GM19328 (cell line): ENCODE measurements around the gene CFAP69.
"Not testable (repeated sequence)": the region's sequence is repeated elsewhere in the genome, so short reads cannot be mapped to it uniquely, and the experiment has no call there.

Experiments used
- ATAC-seq: cut with Tn5 transposase; IDR thresholded peaks from one replicate; pipeline ENCODE4 v1.9.1; 2021; ENCODE audit warnings: mild to moderate bottlenecking, moderate library complexity; ENCODE audit not compliant: unreplicated experiment

Gene CFAP69

DNA sequence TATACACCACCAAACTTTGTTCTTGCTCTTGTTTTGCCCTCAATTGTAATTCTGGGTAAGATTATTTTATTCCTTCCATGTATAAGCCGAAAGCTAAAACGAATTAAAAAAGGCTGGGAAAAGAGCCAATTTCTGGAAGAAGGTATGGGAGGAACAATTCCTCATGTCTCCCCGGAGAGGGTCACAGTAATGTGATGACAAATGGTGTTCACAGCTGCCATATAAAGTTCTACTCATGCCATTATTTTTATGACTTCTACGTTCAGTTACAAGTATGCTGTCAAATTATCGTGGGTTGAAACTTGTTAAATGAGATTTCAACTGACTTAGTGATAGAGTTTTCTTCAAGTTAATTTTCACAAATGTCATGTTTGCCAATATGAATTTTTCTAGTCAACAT, 12.5 kb upstream of the CFAP69 start:
- no peak for ATAC-seq

DNA sequence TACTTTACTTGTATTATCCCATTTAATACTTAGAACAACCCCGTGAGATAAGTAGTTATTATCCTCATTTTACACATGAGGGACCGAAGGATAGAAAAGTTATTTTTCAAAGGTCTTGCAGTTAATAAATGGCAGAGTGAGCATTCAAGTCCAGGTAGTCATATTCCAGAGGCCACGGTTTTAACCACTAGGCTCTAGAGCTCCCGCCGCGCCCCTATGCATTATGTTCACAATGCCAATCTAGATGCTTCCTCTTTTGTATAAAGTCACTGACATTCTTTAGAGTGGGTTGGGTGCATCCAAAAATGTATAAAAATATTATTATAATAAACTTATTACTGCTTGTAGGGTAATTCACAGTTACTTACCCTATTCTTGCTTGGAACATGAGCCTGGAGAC, 11.4 kb upstream of the CFAP69 start:
- no peak for ATAC-seq

DNA sequence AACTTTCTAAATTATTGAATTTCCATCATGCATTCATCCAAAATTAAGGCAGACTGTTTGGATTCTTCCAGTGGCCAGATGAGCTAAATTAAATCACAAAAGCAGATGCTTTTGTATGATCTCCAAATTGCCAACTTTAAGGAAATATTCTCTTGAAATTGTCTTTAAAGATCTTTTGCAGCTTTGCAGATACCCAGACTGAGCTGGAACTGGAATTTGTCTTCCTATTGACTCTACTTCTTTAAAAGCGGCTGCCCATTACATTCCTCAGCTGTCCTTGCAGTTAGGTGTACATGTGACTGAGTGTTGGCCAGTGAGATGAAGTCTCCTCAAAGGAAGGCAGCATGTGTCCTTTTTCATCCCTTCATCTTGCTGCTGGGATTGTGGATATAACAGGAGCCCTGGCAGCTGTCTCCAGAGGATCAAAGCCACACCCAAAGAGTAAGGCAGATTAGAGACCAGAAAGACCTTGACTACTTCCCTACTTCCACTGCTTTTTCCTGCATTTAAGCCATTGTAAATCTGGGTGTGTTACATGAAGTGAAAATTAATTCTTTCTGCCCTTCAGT, 8.2 kb upstream of the CFAP69 start:
- no peak for ATAC-seq

DNA sequence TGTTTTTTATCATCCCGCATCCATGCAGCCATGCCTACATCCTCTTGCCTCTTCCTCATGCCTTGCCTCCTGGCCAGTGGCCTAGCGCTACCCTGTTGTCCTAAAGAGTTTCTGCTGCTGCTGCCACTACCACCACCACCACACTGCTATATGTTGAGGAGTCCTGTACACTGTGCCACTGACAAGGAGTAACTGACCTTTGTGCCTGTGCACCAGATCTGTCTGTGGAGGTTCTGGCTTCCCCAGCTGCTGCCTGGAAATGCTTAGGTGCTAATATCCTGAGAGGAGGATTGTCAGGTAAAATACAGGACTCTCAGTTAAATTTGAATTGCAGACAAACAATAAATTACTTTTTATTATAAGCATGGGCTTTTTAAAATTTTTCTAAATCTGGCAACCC, 7.0 kb upstream of the CFAP69 start:
- ATAC-seq: no peak

DNA sequence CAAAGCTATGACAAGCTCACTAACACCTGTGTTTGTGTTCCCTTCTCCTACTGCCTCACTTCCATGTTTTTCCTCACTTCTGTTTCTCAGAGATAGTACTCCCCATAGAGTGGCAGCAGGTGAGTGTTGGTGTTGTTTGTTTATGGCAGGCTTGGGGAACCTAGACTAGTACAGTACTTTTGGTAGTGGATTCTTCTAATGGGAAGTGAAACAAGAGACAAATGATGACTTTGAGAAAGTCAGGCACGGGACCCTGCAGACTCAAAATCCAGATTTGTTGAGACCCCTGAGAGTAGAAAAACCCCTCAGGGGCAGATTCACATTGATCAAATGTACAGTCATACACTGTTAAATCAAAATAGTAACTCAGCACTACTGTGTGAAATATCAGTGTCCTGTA, 6.4 kb upstream of the CFAP69 start:
- ATAC-seq: no peak

DNA sequence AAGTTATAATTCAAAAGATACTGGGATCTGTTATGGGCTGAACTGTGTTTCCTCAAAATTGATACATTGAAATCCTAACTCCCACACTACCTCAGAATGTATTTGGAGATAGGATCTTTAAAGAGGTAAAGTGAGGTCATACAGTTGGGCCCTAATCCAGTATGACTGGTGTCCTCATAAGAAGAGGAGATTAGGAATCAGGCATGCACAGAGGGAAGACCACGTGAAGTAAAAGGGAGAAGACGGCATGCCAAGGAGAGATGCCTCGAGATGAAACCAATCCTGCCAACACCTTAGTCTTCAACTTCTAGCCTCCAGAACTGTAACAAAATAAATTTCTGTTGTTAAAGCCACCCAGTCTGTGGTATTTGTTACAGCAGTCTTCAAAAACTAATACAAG, 5.9 kb upstream of the CFAP69 start:
- ATAC-seq: no peak

DNA sequence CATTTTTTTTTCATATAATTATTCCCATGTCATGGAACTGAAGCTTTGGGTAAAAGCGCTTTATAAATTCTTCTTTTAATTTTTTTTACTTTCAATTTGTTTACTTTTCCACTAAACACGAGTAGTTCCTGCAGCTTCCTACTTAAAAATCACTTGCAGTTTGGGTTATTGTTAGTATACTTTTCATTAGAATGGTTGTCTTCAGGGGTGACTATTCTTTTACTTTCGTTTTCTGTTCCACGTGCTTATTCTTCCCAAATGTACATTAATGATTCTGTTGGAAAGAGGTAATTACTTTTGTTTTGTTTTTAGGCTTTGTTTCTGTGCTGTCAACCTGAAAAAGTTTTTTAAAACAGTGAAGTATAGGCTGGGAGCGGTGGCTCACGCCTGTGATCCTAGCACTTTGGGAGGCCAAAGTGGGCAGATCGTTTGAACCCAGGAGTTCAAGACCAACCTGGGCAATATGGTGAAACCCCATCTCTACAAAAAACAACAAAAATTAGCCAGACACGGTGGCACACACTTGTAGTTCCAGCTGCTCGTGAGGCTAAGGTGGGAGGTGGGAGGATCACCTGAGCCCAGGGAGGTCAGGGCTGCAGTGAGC, 5.2 kb upstream of the CFAP69 start:
- ATAC-seq: no peak

DNA sequence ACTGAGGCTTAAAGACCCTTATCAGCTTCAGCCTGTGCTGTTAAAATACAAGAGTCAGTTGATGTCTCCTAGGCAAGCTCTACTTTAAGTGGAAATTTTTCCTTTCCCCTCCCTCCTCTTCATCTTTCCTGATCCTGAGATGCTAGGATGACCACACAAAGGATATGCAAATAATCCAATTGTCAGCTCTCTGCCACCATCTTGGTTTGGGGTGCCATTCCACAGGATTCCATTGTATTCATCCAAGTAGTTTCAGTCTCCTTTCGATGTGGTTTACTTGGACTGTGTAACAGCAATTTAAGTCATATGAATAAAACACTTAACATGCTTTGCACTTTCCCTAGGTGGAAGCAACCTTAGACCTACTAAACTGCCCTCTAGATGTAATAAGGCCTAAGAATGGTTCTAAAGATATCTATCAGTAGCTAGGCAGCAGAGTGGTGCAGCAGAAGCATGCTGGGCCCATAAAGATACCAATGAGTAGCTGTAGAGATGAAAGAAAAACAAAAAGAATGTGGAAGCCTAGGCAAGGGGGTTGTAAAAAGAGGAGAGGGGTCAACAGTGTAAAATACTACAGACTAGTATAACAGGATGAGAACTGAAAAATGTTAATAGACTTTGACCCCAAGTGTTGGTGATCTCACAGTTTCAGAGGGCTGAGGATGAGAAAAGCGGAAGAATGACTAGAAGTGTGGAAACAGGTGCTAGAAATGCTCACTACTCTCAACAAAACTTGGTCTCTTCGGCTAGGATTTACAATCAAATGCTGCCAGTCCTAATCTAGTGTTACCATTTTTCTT, 2.4 kb upstream of the CFAP69 start:
- ATAC-seq: no peak

DNA sequence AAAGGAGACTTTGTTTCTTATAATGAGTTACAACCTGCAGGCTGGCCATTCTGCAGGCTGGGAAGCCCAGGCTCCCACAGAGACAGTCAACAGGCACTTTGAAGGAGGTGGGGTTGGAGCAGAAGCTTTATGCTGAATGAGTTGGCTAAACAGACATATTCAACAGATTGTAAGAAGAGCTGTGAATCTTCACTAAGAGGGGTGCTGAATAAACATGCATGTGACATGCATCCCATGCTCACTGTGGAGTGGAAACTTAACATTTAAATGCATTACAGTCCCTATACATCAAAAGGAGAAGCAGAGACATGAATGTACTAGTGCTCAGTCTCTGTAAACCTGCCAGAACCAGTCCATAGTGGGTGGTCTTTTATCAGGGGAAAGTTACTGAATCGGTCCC, 1.4 kb upstream of the CFAP69 start:
- no peak for ATAC-seq

DNA sequence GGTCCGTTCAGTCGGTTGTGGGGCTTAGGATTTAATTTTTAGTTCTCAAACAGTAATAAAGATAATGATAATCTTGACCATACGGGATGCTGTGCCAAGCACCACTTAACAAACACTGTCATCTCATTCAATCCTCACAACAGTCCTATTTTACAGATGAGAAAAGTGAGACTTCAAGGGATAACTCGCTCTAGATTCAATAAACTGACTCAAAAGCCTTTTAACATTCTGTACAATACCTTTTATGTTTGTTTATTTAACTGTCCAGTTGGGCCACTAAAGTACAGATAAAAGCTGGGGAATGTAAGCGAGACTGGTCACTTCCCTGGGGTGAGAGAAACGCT, 437 bp upstream of the CFAP69 start:
- ATAC-seq: peak; percentile 25

DNA sequence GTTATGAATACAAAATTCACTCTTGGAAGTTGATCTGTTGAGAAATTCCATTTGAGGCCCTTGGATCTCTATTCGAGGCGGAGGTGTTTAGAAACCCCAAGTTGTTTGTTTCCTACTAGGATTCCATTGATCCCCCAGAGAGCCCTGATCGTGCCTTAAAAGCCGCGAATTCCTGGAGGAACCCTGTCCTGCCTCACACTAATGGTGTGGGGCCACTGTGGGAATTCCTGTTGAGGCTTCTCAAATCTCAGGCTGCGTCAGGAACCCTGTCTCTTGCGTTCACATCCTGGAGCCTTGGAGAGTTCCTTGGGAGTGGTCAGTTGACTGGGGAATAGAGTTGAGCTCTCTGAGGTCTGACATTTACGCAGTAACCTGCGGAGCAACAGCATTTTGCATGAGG, 1.2 kb downstream of the CFAP69 start:
- no peak for ATAC-seq

DNA sequence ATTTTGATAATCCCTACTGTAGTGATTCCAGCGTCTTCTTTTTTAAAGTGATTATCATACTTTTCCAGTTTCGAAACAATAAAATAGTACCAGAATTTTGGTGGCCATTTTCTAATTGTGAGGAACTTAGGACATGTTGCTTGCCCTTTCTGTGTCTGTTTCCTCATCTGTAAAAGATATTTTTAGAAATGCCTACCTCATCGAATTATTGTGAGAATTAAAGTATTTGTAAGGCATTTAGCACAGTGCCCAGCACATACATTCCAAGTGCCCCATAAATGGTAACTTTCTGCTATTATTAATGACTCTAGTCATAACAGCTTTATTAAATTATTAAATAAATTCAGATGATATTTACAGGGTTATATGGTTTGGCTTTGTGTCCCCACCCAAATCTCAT, 3.7 kb downstream of the CFAP69 start:
- no peak for ATAC-seq

DNA sequence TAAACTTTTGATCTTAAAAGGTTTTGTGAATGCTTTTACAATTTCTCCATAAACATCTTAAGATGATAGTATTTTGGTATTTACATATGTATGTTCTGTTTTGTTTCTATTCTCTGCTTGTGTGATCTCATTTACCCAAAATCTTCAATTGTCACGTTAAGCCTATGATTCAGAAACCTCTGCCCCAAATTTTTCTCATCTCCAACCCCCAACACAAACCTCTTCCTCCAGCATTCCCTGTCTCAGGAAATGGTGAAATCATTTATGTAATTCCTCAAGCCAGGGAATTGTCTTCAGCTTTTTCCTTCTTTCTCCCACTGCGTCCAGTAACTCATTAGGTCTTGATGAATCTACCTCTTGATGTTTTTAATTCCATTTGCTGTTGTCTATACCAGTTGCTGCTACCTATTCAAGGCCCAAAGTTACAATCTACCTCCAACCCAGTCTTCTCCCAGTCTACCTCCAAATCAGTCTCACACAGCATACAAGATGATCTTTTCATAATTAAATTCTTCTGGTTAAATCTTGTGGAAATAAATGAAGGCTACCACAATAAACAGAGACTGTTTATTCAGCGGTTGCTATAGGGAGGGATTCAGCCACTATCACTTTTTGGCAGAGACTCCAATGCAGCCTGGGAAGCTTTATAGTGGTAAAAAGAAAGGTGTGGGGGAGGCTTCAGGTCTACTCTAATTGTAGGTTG, 5.8 kb downstream of the CFAP69 start:
- ATAC-seq: no peak

DNA sequence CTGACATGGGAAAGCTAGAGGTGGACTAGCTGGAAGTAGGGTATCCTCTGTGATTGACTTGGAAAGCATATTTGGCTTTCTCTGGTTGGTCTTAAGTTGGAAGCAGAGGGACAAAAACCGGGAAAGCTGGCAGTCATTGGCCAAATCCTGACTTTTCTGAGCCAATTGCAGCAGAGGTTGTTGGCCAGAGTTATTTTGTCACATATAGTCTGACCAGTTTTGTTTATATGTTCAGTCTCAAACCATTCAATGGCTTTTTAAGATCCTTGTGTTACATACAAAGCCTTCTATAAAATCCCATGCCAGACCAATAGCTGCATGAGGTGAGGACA, 6.3 kb downstream of the CFAP69 start:
- no peak for ATAC-seq

DNA sequence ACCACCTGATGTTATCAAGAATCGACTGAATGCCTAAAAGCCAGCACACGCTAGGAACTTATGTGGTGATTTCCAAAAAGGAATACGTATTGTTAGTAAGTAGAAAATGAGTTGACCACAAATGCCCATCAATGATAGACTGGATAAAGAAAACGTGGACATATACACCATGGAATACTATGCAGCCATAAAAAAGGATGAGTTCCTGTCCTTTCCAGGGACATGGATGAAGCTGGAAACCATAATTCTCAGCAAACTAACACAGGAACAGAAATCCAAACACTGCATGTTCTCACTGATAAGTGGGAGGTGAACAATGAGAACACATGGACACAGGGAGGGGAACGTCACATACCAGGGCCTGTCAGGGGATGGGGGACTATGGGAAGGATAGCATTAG, 11.0 kb downstream of the CFAP69 start:
- not testable (repeated sequence) for ATAC-seq

DNA sequence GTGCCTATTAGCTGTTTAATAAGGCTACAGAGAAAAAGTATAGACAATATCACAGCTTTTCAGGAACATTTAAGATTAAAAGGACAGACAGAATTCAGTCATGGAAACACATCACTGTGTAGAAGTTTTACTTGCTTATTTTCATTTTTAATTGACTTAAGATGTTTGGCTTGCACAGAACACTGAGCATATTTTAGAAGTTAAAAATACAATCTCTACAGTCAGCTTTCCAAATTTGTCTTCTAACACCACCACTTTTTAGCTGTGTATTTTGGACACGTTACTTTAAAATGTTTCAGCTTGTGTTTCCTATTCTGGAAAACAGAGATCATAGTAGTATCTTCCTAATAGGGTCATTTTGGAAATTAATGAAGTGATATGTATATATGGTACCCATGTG, 11.8 kb downstream of the CFAP69 start:
- no peak for ATAC-seq

DNA sequence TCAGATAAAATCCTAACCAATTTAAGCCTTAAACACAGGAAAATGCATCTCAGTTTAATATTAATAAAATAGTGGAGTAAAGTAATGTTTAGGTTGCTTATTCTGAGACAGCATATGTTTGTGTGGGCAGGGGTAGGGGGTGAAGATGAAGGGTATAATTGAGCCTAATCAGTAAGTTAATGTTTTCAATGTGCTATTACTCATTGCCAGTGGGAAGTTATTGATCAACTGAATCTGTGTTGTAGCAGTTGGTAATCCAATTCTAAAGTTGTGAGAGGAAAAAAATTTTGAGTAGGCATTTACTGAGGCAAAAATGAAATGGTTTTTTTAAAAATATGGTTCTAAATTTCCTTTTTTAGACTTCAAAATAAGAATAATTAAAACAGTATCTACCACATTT, 16.5 kb downstream of the CFAP69 start:
- no peak for ATAC-seq

DNA sequence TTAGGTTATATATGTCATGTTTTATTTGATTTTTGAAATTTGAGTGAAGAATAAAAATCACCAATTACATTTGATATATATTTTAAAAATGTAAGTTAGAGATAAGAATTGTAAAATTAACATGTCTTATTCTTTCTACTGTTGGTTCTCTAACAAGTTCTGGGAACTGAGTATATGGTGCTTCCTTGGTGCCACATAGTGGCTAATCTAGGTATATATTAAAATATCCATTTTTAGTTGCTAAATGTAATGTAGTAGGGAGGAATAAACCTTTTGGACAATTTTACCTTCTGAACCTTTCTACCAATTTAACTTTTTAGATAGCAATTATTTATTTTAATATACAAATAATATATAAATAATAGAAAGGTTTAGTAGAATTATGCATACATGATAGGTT, 17.5 kb downstream of the CFAP69 start:
- peak; percentile 59 for ATAC-seq

DNA sequence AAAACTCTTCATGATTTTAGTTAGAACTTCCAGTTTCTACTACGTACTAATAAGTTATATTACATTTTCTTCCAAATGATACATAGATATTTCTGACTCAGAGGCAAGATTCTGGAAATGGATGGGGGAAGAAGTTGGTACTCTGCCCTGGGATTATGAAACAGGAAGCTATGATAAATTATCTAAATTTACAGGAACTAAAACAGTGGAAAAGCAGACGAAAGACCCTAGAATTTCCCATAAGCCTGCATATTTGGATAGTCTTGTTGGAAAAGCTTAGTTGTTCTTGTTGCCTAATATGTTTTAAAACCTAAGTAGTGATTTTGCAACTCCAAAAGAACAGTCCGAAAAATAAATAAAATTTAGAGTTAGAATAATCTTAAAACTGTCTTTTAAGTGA, 21.8 kb downstream of the CFAP69 start:
- ATAC-seq: no peak

DNA sequence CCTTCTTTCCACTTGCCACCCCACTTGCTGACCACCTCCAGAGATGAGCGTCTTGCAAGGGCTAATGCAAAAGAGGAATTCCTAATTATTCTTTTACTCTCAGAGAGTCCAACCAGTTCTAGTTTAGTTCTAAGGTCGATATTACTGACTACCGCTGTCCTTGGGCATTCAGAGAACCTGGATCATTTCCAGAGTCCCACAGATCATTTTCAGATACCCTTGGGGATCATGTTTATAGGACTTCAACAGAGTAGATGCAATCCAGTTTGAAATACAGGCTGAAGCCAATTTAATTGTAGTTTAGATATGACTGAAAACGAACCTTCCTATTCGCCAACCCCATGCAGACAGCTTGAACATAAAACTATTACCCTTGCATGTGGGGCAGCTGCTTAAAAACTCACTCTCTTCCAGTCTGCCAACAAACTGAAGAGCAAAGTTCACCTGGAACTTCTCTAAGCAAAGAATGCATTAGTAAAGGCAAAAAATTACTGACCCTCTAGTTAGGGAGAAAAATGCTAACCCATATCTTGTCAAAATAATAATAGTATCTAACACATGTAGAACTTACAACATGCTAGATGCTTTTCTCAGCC, 22.4 kb downstream of the CFAP69 start:
- ATAC-seq: no peak

DNA sequence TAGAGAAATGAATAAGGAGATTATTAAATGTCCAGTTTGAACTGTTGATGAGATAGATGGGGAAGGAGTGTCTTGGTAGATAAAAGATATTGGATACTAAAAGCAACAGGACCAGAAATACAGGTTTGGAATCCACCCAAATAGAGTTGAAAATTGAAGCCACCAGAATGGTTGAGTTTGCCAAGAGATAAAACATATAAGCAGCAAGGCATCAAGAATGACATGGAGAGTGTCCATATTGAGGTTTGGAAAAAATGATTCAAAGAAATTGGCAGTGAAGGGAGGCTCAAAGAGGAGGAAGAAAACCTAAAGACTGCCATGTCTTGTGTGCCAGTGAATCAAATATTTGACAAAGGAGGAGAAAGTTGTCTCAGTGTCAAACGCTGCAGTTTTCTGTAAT, 24.2 kb downstream of the CFAP69 start:
- ATAC-seq: no peak
